HepG2 (cell line): ENCODE results near the gene DIS3L2. TPM values are rescaled to one million over a fixed set of nuclear protein-coding genes. Genes with fewer than 3 reads are reported as not detected.

Source experiments
- ATAC-seq: fragments of 200-7000 bp; cut with Tn5 transposase; 3 replicates; pipeline ENCODE4 v1.9.1; 2020; ENCODE audit warnings: mild to moderate bottlenecking, moderate library complexity
- BruUV-seq: library from RNA; stranded (reverse); fragments of 400-500 nt; replicated peaks from 2 replicates; lab custom pipeline; 2021; lab: Mats Ljungman, UMichigan
- CTCF ChIA-PET: fragments of 300-600 bp; formaldehyde crosslinking; extraction: SDS; loops from one replicate; lab custom pipeline; 2021; ENCODE audit warnings: low total read pairs, inconsistent platforms, low intra/inter-chr PET ratio; lab: Yijun Ruan, JAX
- POLR2A ChIA-PET: fragments of 350-600 bp; sonication (Branson Sonifier 250); formaldehyde crosslinking; loops from one replicate; lab custom pipeline; 2020; ENCODE audit warnings: antibody characterized with exemption, inconsistent platforms; lab: Yijun Ruan, JAX
- DNase-seq: peaks from one replicate; pipeline ENCODE4 v3.0.0-alpha.2; 2015; ENCODE audit warnings: low spot score
- FAIRE-seq: peaks from 3 replicates; lab custom pipeline; 2011; peaks lifted over from hg19 to GRCh38; lab: Jason Lieb, UNC
- H2AFZ ChIP-seq: one replicate; pipeline ENCODE4 v1.6.1; 2011; ENCODE audit warnings: low read length, inconsistent platforms
- H3K27ac ChIP-seq: fragments of 300-600 bp; 3 replicates; pipeline ENCODE4 v1.8.0; 2011; ENCODE audit warnings: mixed run types, mild to moderate bottlenecking, mixed read lengths, low read length, inconsistent platforms; ENCODE audit not compliant: insufficient read depth; ENCODE audit errors: extremely low read length
- H3K27me3 ChIP-seq, 2 experiments: fragments of 200-600 bp in 1 of 2; 2 replicates in 1 of 2; 3 replicates in 1 of 2; pipeline versions ENCODE4 v1.6.0 to v1.8.0; 2011; ENCODE audit warnings: low read length in 2 of 2, mild to moderate bottlenecking in 2 of 2, moderate library complexity in 2 of 2, inconsistent platforms in 1 of 2; ENCODE audit not compliant: insufficient read depth in 2 of 2, control insufficient read depth in 1 of 2
- H3K36me3 ChIP-seq, 2 experiments: fragments of 200-600 bp in 1 of 2; replicated peaks in 1 of 2; 2 replicates in 1 of 2; 3 replicates in 1 of 2; pipeline versions ENCODE4 v1.5.1 to v1.8.0; 2011; ENCODE audit warnings: low read length in 2 of 2, inconsistent platforms in 1 of 2; ENCODE audit not compliant: insufficient read depth in 2 of 2, control insufficient read depth in 1 of 2
- H3K4me1 ChIP-seq: 2 replicates; pipeline ENCODE4 v1.5.1; 2012; ENCODE audit warnings: low read length, inconsistent platforms; ENCODE audit not compliant: insufficient read depth
- H3K4me2 ChIP-seq: 2 replicates; pipeline ENCODE4 v1.6.0; 2011; ENCODE audit warnings: low read depth, low read length, inconsistent platforms
- H3K4me3 ChIP-seq, 3 experiments: fragments of 200-600 bp in 1 of 3; sonication (generic), shearing (Covaris generic) in 1 of 3; replicated peaks in 1 of 3; 2 replicates each; pipeline ENCODE4 v1.5.1; 2011 to 2016; ENCODE audit warnings: low read length in 3 of 3, inconsistent platforms in 2 of 3, low read depth in 2 of 3, mild to moderate bottlenecking in 2 of 3, control low read depth in 1 of 3, mixed read lengths in 1 of 3; ENCODE audit not compliant: insufficient read depth in 1 of 3
- H3K79me2 ChIP-seq: one replicate; pipeline ENCODE4 v1.6.1; 2011; ENCODE audit warnings: low read length, inconsistent platforms; ENCODE audit not compliant: insufficient read depth
- H3K9ac ChIP-seq: 2 replicates; pipeline ENCODE4 v1.6.0; 2011; ENCODE audit warnings: mild to moderate bottlenecking, low read depth, low read length, inconsistent platforms; ENCODE audit not compliant: insufficient read depth
- H3K9me3 ChIP-seq: 2 replicates; pipeline ENCODE4 v1.5.1; 2012; ENCODE audit warnings: mild to moderate bottlenecking, low read length
- H4K20me1 ChIP-seq: 2 replicates; pipeline ENCODE4 v1.6.0; 2011; ENCODE audit warnings: inconsistent platforms, mild to moderate bottlenecking, low read length, moderate library complexity; ENCODE audit not compliant: insufficient read depth
- KDM2A ChIP-seq: sonication (generic); formaldehyde crosslinking; IDR thresholded peaks from 2 replicates; pipeline ENCODE4 v1.4.0; 2020; ENCODE audit warnings: low read depth, missing genetic modification reagents, borderline replicate concordance
- REPIN1 ChIP-seq: sonication (generic); formaldehyde crosslinking; IDR thresholded peaks from 2 replicates; pipeline ENCODE4 v1.8.0; 2022; ENCODE audit warnings: missing genetic modification reagents, low read depth, mild to moderate bottlenecking, borderline replicate concordance
- ZNF234 ChIP-seq: sonication (generic); formaldehyde crosslinking; conservative IDR thresholded peaks from 2 replicates; pipeline ENCODE4 v1.5.1; 2020; ENCODE audit warnings: mild to moderate bottlenecking, missing genetic modification reagents
- ZNF891 ChIP-seq: sonication (generic); formaldehyde crosslinking; IDR thresholded peaks from 2 replicates; pipeline ENCODE4 v1.5.0; 2020; ENCODE audit warnings: mild to moderate bottlenecking, missing genetic modification reagents
- WGBS: methylation state at CpG from one replicate; pipeline ENCODE4 v1.1.6; 2017; ENCODE audit warnings: low lambda C conversion rate; 5-methylcytosine and 5-hydroxymethylcytosine counted together
- in situ Hi-C: cut with HindIII; loops from 2 replicates; pipeline ENCODE4 v1.10.0; 2017; ENCODE audit warnings: low pct_unique_long_range_greater_than_20kb; ENCODE audit not compliant: extremely low pct_ligation_motif_present
- intact Hi-C: fragments of 100-400 bp; cut with micrococcal nuclease; formaldehyde crosslinking; loops from one replicate; pipeline ENCODE4 v1.10.0; 2022; ENCODE audit not compliant: unreplicated experiment
- polyA plus RNA-seq, 8 experiments: library from polyadenylated mRNA; depleted of rRNA in 3 of 8; stranded (reverse) in 7 of 8; unstranded in 1 of 8; fragments of >200 nt; fragmentation: Illumina TruSeq in 4 of 8; extraction: Trizol in 4 of 8; gene quantifications; 2 replicates each; pipeline versions ENCODE4 v1.2.1 to v1.2.3, GENCODE V29; 2011 to 2016; ENCODE audit warnings: low read depth in 4 of 8, missing spikeins in 1 of 8, mixed read lengths in 1 of 8; ENCODE audit not compliant: insufficient read depth in 1 of 8
- total RNA-seq, 5 experiments: library from RNA; depleted of rRNA; stranded (reverse); fragments of >200 nt; fragmentation: Illumina TruSeq; extraction: Trizol; gene quantifications; 2 replicates each; pipeline ENCODE4 v1.2.3, GENCODE V29; 2016; ENCODE audit warnings: low read depth in 1 of 5
- TF ChIP-seq, protein P1 (sequence below): sonication (generic); formaldehyde crosslinking; IDR thresholded peaks from 2 replicates; pipeline ENCODE4 v1.5.0; 2020; ENCODE audit warnings: missing genetic modification reagents
- TF ChIP-seq, protein P2 (sequence below): sonication (generic); formaldehyde crosslinking; IDR thresholded peaks from 2 replicates; pipeline ENCODE4 v1.4.0; 2020; ENCODE audit warnings: missing genetic modification reagents, borderline replicate concordance
- TF ChIP-seq, protein P3 (sequence below): sonication (generic); formaldehyde crosslinking; conservative IDR thresholded peaks from 2 replicates; pipeline ENCODE4 v1.4.0; 2020; ENCODE audit warnings: missing genetic modification reagents
- TF ChIP-seq, protein P4 (sequence below): sonication (generic); formaldehyde crosslinking; IDR thresholded peaks from 2 replicates; pipeline ENCODE4 v1.5.0; 2020; ENCODE audit warnings: mild to moderate bottlenecking, missing genetic modification reagents, moderate library complexity

The DIS3L2 gene
- total and polyA plus RNA-seq, 2 of the 13 experiments (the other 11 are each of a cell fraction or from before 2014, with no cell fraction given) = 7.0 to 23.9 TPM

DNA sequence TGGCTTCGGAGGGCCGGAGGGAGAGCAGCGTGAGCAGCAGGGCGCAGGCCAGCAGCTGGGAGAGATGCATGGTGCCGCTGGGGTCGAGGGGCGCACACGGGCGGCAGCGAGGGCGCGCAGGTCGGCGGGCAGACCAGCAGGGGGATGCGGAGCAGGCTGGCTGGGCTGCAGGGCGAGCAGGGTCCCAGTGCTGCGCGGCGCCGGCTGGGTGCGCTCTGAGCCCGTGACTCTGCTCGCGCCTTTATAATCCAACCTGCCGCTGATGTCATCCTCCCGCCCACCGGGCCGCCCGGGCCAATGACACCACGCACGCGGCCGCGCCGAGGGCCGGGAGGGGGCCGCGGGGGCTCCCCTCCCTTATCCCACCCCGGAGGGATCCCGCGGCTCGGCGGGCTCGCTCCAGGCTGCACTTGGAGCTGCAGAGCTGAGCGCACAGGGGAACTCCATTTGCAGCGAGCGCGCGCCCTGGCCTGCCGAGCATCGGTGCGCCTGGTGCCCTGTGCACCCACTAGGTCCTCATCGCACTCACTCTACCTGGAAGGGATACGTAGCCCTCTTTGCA lies 35.3 kb upstream of the DIS3L2 start, which contains the start of gene NPPC (continued):
- TF ChIP-seq, protein P1, sequence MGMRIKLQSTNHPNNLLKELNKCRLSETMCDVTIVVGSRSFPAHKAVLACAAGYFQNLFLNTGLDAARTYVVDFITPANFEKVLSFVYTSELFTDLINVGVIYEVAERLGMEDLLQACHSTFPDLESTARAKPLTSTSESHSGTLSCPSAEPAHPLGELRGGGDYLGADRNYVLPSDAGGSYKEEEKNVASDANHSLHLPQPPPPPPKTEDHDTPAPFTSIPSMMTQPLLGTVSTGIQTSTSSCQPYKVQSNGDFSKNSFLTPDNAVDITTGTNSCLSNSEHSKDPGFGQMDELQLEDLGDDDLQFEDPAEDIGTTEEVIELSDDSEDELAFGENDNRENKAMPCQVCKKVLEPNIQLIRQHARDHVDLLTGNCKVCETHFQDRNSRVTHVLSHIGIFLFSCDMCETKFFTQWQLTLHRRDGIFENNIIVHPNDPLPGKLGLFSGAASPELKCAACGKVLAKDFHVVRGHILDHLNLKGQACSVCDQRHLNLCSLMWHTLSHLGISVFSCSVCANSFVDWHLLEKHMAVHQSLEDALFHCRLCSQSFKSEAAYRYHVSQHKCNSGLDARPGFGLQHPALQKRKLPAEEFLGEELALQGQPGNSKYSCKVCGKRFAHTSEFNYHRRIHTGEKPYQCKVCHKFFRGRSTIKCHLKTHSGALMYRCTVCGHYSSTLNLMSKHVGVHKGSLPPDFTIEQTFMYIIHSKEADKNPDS (CRISPR knock-in tag) = 0 out of 2 replicates have a peak, but pooled peaks have one; percentile 71

DNA sequence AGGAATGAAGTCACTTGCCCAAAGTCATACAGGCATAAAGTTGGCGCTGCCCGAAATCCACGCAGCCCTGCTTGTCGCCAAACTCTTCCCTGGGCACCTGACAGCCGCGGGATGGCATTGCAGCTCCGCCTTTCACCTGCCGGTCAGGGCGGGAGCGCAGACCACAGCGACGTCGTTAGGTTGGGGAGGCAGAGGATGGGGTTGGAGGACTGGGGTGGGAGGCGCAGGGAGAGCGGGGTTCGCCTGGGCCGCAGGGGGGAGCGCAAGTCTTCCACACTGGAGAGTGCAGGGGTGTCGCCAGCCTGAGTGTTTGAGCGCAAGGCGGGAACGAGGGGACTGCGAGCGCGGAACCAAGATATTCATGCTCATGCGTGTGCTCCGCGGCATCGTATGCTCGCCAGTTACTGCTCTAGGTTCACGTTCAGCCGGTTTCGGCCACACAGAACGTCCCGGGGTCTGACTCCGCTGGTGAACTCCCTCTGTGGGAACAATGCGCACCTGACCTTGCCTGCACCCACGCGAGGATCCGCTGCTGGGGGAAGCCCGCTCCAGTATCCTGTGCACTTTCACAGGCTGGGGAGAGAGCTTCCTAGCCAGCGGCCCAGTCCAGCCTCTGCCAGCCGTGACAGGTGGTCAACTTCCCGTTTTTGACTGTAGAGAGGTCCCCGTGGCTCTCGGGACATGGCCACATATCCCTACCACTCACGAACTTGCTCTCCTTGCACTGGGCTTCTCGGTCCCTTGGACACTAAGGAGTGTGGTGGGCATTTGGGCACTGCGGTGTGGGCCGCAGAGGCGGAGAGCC lies 34.5 kb upstream of the DIS3L2 start:
- POLR2A ChIA-PET = interaction anchor here (0.6 kb wide), 1 partner anchor 510 kb away, joined by 3 read pairs; no protein-coding TSS in a partner anchor
- peak; percentile 42; the same call in 1 of the 2 replicates for TF ChIP-seq ZNF891
- TF ChIP-seq, protein P2, sequence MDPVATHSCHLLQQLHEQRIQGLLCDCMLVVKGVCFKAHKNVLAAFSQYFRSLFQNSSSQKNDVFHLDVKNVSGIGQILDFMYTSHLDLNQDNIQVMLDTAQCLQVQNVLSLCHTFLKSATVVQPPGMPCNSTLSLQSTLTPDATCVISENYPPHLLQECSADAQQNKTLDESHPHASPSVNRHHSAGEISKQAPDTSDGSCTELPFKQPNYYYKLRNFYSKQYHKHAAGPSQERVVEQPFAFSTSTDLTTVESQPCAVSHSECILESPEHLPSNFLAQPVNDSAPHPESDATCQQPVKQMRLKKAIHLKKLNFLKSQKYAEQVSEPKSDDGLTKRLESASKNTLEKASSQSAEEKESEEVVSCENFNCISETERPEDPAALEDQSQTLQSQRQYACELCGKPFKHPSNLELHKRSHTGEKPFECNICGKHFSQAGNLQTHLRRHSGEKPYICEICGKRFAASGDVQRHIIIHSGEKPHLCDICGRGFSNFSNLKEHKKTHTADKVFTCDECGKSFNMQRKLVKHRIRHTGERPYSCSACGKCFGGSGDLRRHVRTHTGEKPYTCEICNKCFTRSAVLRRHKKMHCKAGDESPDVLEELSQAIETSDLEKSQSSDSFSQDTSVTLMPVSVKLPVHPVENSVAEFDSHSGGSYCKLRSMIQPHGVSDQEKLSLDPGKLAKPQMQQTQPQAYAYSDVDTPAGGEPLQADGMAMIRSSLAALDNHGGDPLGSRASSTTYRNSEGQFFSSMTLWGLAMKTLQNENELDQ (CRISPR knock-in tag) = no peak
- no peak for TF ChIP-seq REPIN1 (CRISPR knock-in tag)
- TF ChIP-seq, protein P3, sequence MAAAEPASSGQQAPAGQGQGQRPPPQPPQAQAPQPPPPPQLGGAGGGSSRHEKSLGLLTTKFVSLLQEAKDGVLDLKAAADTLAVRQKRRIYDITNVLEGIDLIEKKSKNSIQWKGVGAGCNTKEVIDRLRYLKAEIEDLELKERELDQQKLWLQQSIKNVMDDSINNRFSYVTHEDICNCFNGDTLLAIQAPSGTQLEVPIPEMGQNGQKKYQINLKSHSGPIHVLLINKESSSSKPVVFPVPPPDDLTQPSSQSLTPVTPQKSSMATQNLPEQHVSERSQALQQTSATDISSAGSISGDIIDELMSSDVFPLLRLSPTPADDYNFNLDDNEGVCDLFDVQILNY (CRISPR knock-in tag) = 0 out of 2 replicates have a peak, but pooled peaks have one; percentile 33
- TF ChIP-seq KDM2A (CRISPR knock-in tag) = 0 out of 2 replicates have a peak, but pooled peaks have one; percentile 10
- TF ChIP-seq, protein P4, sequence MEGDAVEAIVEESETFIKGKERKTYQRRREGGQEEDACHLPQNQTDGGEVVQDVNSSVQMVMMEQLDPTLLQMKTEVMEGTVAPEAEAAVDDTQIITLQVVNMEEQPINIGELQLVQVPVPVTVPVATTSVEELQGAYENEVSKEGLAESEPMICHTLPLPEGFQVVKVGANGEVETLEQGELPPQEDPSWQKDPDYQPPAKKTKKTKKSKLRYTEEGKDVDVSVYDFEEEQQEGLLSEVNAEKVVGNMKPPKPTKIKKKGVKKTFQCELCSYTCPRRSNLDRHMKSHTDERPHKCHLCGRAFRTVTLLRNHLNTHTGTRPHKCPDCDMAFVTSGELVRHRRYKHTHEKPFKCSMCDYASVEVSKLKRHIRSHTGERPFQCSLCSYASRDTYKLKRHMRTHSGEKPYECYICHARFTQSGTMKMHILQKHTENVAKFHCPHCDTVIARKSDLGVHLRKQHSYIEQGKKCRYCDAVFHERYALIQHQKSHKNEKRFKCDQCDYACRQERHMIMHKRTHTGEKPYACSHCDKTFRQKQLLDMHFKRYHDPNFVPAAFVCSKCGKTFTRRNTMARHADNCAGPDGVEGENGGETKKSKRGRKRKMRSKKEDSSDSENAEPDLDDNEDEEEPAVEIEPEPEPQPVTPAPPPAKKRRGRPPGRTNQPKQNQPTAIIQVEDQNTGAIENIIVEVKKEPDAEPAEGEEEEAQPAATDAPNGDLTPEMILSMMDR (CRISPR knock-in tag) = peak; percentile 33
- TF ChIP-seq ZNF234 (CRISPR knock-in tag) = 0 out of 2 replicates have a peak, but pooled peaks have one; percentile 18
- TF ChIP-seq, protein P1 (CRISPR knock-in tag) = 0 out of 2 replicates have a peak, but pooled peaks have one; percentile 27

More for the DNA sequence above, 34.5 kb upstream of the DIS3L2 start:
- Histone ChIP-seq H3K27ac (no peak overlapping the region), H3K9ac (no peak overlapping the region), H2AFZ (no peak overlapping the region), H3K79me2 (no peaks in the 10 kb centered on the region), H3K4me2 (peak overlapping the region; percentile 71), H4K20me1 (no peaks in the 10 kb centered on the region; the same call in 1 of the 2 replicates), H3K4me1 (peaks cover 44% of the 10 kb centered on the region), H3K9me3 (no peaks in the 10 kb centered on the region), H3K36me3 (no peaks in the 10 kb centered on the region), H3K27me3 (peaks cover 23 to 97% of the 10 kb centered on the region in 2 experiments; a peak in 4 of 5 replicates), H3K4me3 (peak overlapping the region; percentile 41 to 75 (median 58); a peak in 4 of 6 replicates)
- DNase-seq (no peak), ATAC-seq (no peak), FAIRE-seq (no peak)
- in situ Hi-C loops = loop anchor here (10.0 kb wide), 1 partner anchor 218 kb away; no protein-coding TSS in a partner anchor
- WGBS = 38% methylated on average over 43 of the region's 51 CpGs
- no TSS peak for BruUV-seq
- intact Hi-C loops = loop anchor here (5.0 kb wide), 1 partner anchor 35 kb away; the partner anchor contains the start of gene DIS3L2
- CTCF ChIA-PET = interaction anchor here (3.1 kb wide), 1 partner anchor 215 kb away, joined by 25 read pairs; no protein-coding TSS in a partner anchor
